ENCODE results near the gene S100A16. TPM values are rescaled to one million over a fixed set of nuclear protein-coding genes. Genes with fewer than 3 reads are reported as not detected.
"Not testable (repeated sequence)": the region's sequence is repeated elsewhere in the genome, so short reads cannot be mapped to it uniquely, and the experiment has no call there.

The S100A16 gene
- total and polyA plus RNA-seq, 4 donors = 70.6 to 182 (median 141) TPM

GRCh38 chr1:153563483-153563901 is 49.4 kb downstream of the S100A16 start:
- Histone ChIP-seq H3K4me1 (ENCODE audit: control insufficient read depth in 5 of 5, insufficient read depth in 5 of 5, low read length in 5 of 5) (peaks cover 9 to 32% (median 18%) of the 10 kb centered on the region in 5 donors), H3K9me3 (ENCODE audit: control insufficient read depth in 4 of 4, insufficient read depth in 3 of 4, low read length in 3 of 4) (no peaks in the 10 kb centered on the region), H3K27me3 (ENCODE audit: control insufficient read depth in 3 of 3, insufficient read depth in 3 of 3, low read length in 2 of 3) (no peaks in the 10 kb centered on the region), H3K9ac (ENCODE audit: insufficient read depth in 1 of 2, low read length in 2 of 2) (no peak overlapping the region), H3K36me3 (ENCODE audit: control insufficient read depth in 4 of 4, insufficient read depth in 4 of 4, low read length in 4 of 4) (no peaks in the 10 kb centered on the region), H3K27ac (ENCODE audit: low read depth in 1 of 2, low read length in 1 of 2) (no peak overlapping the region), H3K4me3 (no peak overlapping the region)
- 81 to 83% methylated on average over 6 of the region's 6 CpGs for WGBS, 2 donors
- ATAC-seq (ENCODE audit: insufficient read depth, low FRiP score) = no peak
- TF ChIP-seq, protein P1, sequence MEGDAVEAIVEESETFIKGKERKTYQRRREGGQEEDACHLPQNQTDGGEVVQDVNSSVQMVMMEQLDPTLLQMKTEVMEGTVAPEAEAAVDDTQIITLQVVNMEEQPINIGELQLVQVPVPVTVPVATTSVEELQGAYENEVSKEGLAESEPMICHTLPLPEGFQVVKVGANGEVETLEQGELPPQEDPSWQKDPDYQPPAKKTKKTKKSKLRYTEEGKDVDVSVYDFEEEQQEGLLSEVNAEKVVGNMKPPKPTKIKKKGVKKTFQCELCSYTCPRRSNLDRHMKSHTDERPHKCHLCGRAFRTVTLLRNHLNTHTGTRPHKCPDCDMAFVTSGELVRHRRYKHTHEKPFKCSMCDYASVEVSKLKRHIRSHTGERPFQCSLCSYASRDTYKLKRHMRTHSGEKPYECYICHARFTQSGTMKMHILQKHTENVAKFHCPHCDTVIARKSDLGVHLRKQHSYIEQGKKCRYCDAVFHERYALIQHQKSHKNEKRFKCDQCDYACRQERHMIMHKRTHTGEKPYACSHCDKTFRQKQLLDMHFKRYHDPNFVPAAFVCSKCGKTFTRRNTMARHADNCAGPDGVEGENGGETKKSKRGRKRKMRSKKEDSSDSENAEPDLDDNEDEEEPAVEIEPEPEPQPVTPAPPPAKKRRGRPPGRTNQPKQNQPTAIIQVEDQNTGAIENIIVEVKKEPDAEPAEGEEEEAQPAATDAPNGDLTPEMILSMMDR (IDR thresholded peaks at IDR 0.05; ENCODE audit: control extremely low read depth, extremely low read depth) = no peak
- DNase-seq = no peak

GRCh38 chr1:153562021-153562420 is 50.9 kb downstream of the S100A16 start:
- not testable (repeated sequence) for H3K36me3 ChIP-seq (ENCODE audit: control insufficient read depth in 4 of 4, insufficient read depth in 4 of 4, low read length in 4 of 4); DNase-seq; H3K4me3 ChIP-seq; H3K9ac ChIP-seq (ENCODE audit: insufficient read depth in 1 of 2, low read length in 2 of 2); H3K9me3 ChIP-seq (ENCODE audit: control insufficient read depth in 4 of 4, insufficient read depth in 3 of 4, low read length in 3 of 4); H3K27me3 ChIP-seq (ENCODE audit: control insufficient read depth in 3 of 3, insufficient read depth in 3 of 3, low read length in 2 of 3); ATAC-seq (ENCODE audit: insufficient read depth, low FRiP score); H3K27ac ChIP-seq (ENCODE audit: low read depth in 1 of 2, low read length in 1 of 2)
- WGBS, 2 donors = 88 to 94% methylated on average over 3 of the region's 3 CpGs
- peaks cover 9 to 20% (median 17%) of the 10 kb centered on the region in 5 donors for H3K4me1 ChIP-seq (ENCODE audit: control insufficient read depth in 5 of 5, insufficient read depth in 5 of 5, low read length in 5 of 5)

DNA sequence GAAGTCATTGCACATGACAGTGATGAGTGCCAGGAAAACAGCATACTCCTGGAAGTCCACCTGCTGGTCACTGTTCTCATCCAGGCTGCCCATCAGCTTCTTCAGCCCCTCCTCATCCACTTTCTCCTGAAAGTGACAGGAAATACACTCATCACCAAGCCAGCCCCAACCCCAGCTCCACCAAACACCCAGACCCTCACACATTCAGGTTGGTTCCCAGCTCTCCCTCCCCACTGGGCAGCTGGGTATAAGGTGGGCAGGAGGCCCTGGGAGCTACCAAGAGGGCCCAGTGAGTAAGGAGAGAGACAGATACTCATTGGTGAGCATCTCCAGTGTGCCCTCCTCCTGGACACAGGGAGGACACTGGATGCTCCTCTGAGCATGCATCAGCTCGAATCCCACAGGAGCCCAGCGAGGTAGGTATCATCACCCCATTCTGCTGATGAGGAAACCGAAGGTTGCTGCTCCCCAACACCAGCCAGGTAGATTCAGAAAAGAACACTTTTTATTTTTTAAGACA is 51.4 kb downstream of the S100A16 start:
- Histone ChIP-seq H3K36me3 (ENCODE audit: control insufficient read depth in 4 of 4, insufficient read depth in 4 of 4, low read length in 4 of 4) (no peaks in the 10 kb centered on the region), H3K4me3 (no peak overlapping the region), H3K9me3 (ENCODE audit: control insufficient read depth in 4 of 4, insufficient read depth in 3 of 4, low read length in 3 of 4) (no peaks in the 10 kb centered on the region), H3K4me1 (ENCODE audit: control insufficient read depth in 5 of 5, insufficient read depth in 5 of 5, low read length in 5 of 5) (peaks cover 5 to 16% (median 13%) of the 10 kb centered on the region in 5 donors), H3K27me3 (ENCODE audit: control insufficient read depth in 3 of 3, insufficient read depth in 3 of 3, low read length in 2 of 3) (no peaks in the 10 kb centered on the region), H3K27ac (ENCODE audit: low read depth in 1 of 2, low read length in 1 of 2) (no peak overlapping the region), H3K9ac (ENCODE audit: insufficient read depth in 1 of 2, low read length in 2 of 2) (no peak overlapping the region)
- DNase-seq (no peak), ATAC-seq (ENCODE audit: insufficient read depth, low FRiP score) (no peak)
- TF ChIP-seq, protein P1 (IDR thresholded peaks at IDR 0.05; ENCODE audit: control extremely low read depth, extremely low read depth) = no peak
- WGBS, 2 donors = 96 to 98% methylated on average over 3 of the region's 3 CpGs

- no peaks in the 10 kb centered on the region for H3K27me3 ChIP-seq (ENCODE audit: control insufficient read depth in 3 of 3, insufficient read depth in 3 of 3, low read length in 2 of 3)
- peak in 2 of 3 donors; percentile 27 to 67 for DNase-seq
- ATAC-seq (ENCODE audit: insufficient read depth, low FRiP score) = no peak
- no peaks in the 10 kb centered on the region for H3K36me3 ChIP-seq (ENCODE audit: control insufficient read depth in 4 of 4, insufficient read depth in 4 of 4, low read length in 4 of 4)
- no peak overlapping the region for H3K9ac ChIP-seq (ENCODE audit: insufficient read depth in 1 of 2, low read length in 2 of 2)
- WGBS, 2 donors = 89% methylated on average over 10 of the region's 10 CpGs
- H3K4me3 ChIP-seq = no peak overlapping the region
- no peak overlapping the region for H3K27ac ChIP-seq (ENCODE audit: low read depth in 1 of 2, low read length in 1 of 2)
- H3K9me3 ChIP-seq (ENCODE audit: control insufficient read depth in 4 of 4, insufficient read depth in 3 of 4, low read length in 3 of 4) = no peaks in the 10 kb centered on the region
- H3K4me1 ChIP-seq (ENCODE audit: control insufficient read depth in 5 of 5, insufficient read depth in 5 of 5, low read length in 5 of 5) = peaks cover under 1 to 12% (median 8%) of the 10 kb centered on the region in 5 donors
- TF ChIP-seq, protein P1 (IDR thresholded peaks at IDR 0.05; ENCODE audit: control extremely low read depth, extremely low read depth) = no peak
These were observed 52.0 kb downstream of the S100A16 start for GRCh38 chr1:153560771-153561465.

Data from lung (tissue), 12 donors.